Measurements from ENCODE around the gene RTN4RL1.
"Not testable (repeated sequence)": the region's sequence is repeated elsewhere in the genome, so short reads cannot be mapped to it uniquely, and the experiment has no call there.

The RTN4RL1 gene

GRCh38 chr17:2023692-2024571 lies 1.2 kb downstream of the RTN4RL1 start:
- peak; percentile 60 for DNase-seq

- DNase-seq, result no peak
Measured at GRCh38 chr17:2023256-2023655, 1.9 kb downstream of the RTN4RL1 start.

- no peak for DNase-seq
Measured at GRCh38 chr17:2022647-2023240, 2.4 kb downstream of the RTN4RL1 start.

GRCh38 chr17:2020721-2021120 lies 4.4 kb downstream of the RTN4RL1 start:
- DNase-seq, result no peak

GRCh38 chr17:2019723-2020122 lies 5.4 kb downstream of the RTN4RL1 start:
- DNase-seq, result no peak

- DNase-seq, result no peak
Measured at GRCh38 chr17:2018716-2019510, 6.2 kb downstream of the RTN4RL1 start.

- no peak for DNase-seq
Measured at GRCh38 chr17:2017274-2017941, 7.7 kb downstream of the RTN4RL1 start.

GRCh38 chr17:2016494-2016893 lies 8.6 kb downstream of the RTN4RL1 start:
- no peak for DNase-seq

- DNase-seq, result no peak
Measured at GRCh38 chr17:2015314-2015713, 9.8 kb downstream of the RTN4RL1 start.

GRCh38 chr17:2013994-2014317 lies 11.2 kb downstream of the RTN4RL1 start:
- DNase-seq, result no peak

- not testable (repeated sequence) for DNase-seq
Measured at GRCh38 chr17:2013220-2013993, 11.7 kb downstream of the RTN4RL1 start.

- no peak for DNase-seq
Measured at GRCh38 chr17:2012499-2012898, 12.6 kb downstream of the RTN4RL1 start.

GRCh38 chr17:2011411-2012371 lies 13.4 kb downstream of the RTN4RL1 start:
- DNase-seq, result no peak

GRCh38 chr17:2009737-2010136 lies 15.4 kb downstream of the RTN4RL1 start:
- DNase-seq, result no peak

- no peak for DNase-seq
Measured at GRCh38 chr17:2008332-2009126, 16.6 kb downstream of the RTN4RL1 start.

GRCh38 chr17:2004435-2004952 lies 20.6 kb downstream of the RTN4RL1 start:
- no peak for DNase-seq

GRCh38 chr17:2003525-2003924 lies 21.6 kb downstream of the RTN4RL1 start:
- no peak for DNase-seq

GRCh38 chr17:2002767-2003329 lies 22.3 kb downstream of the RTN4RL1 start:
- no peak for DNase-seq

- no peak for DNase-seq
Measured at GRCh38 chr17:1999557-2000251, 25.4 kb downstream of the RTN4RL1 start.
